DND-41 (cell line): ENCODE data around the gene RAF1.

Source experiments
- CTCF ChIP-seq: IDR thresholded peaks from 2 replicates; pipeline ENCODE4 v1.5.1; 2012; ENCODE audit warnings: borderline replicate concordance, low read length, moderate library complexity, mild to moderate bottlenecking; ENCODE audit not compliant: poor library complexity, severe bottlenecking; ENCODE audit errors: extremely low read depth
- EZH2 ChIP-seq: IDR thresholded peaks from 3 replicates; pipeline ENCODE4 v1.6.1; 2012; ENCODE audit warnings: borderline replicate concordance, low read depth, mild to moderate bottlenecking, moderate library complexity, low read length, inconsistent platforms; ENCODE audit not compliant: severe bottlenecking

GRCh38 chr3:12638105-12638504 lies 25.8 kb downstream of the RAF1 start:
- TF ChIP-seq CTCF (no peak), EZH2 (no peak)
